B cell (primary cell): ENCODE results near the gene RRM2. TPM values are rescaled to one million over a fixed set of nuclear protein-coding genes. Genes with fewer than 3 reads are reported as not detected.

Experiments used
- ATAC-seq: fragments of 200-7000 bp; cut with Tn5 transposase; one replicate; pipeline ENCODE4 v1.10.0; 2021; ENCODE audit warnings: low read depth, mild to moderate bottlenecking, moderate number of reproducible peaks, moderate library complexity
- CTCF ChIA-PET: fragments of 350-600 bp; sonication (Branson Sonifier 250); formaldehyde crosslinking; loops from one replicate; lab custom pipeline; 2021; ENCODE audit warnings: antibody characterized with exemption, inconsistent platforms; lab: Charles Lee
- POLR2A ChIA-PET: fragments of 350-600 bp; sonication (Branson Sonifier 250); formaldehyde crosslinking; loops from one replicate; lab custom pipeline; 2021; ENCODE audit warnings: antibody characterized with exemption; lab: Charles Lee
- DNase-seq: peaks from one replicate; pipeline ENCODE4 v3.0.0; 2013
- H2AFZ ChIP-seq: 2 replicates; pipeline ENCODE4 v1.6.1; 2012; ENCODE audit warnings: mild to moderate bottlenecking, low read depth, low read length; ENCODE audit not compliant: insufficient read depth, poor library complexity, severe bottlenecking
- H3K27ac ChIP-seq, 2 donors: 1 replicate in 1 of 2; 2 replicates in 1 of 2; pipeline ENCODE4 v1.5.1; 2012 to 2013; ENCODE audit warnings: low read length in 2 of 2, mild to moderate bottlenecking in 2 of 2, moderate library complexity in 1 of 2
- H3K27me3 ChIP-seq, 4 experiments: fragments of 200-600 bp in 1 of 4; sonication (generic) in 1 of 4; replicated peaks in 1 of 4; 1 replicate in 2 of 4; 2 replicates in 2 of 4; pipeline versions ENCODE4 v1.6.1 to v1.7.0; 2013 to 2016; ENCODE audit warnings: low read length in 3 of 4, mild to moderate bottlenecking in 2 of 4, mixed read lengths in 1 of 4, moderate library complexity in 1 of 4; ENCODE audit not compliant: insufficient read depth in 4 of 4, control insufficient read depth in 3 of 4; ENCODE audit errors: control extremely low read depth in 1 of 4
- H3K36me3 ChIP-seq, 2 experiments: replicated peaks in 1 of 2; 1 replicate in 1 of 2; 2 replicates in 1 of 2; pipeline versions ENCODE4 v1.6.1 to v1.7.1; 2013; ENCODE audit warnings: low read length in 1 of 2; ENCODE audit not compliant: insufficient read depth in 2 of 2, control insufficient read depth in 1 of 2; ENCODE audit errors: control extremely low read depth in 1 of 2, extremely low read depth in 1 of 2
- H3K4me1 ChIP-seq, 2 donors: fragments of 200-600 bp in 1 of 2; sonication (generic) in 1 of 2; 1 replicate in 1 of 2; 2 replicates in 1 of 2; pipeline versions ENCODE4 v1.5.1 to v1.6.1; 2013 to 2017; ENCODE audit warnings: low read length in 2 of 2; ENCODE audit not compliant: control insufficient read depth in 2 of 2, insufficient read depth in 2 of 2
- H3K4me2 ChIP-seq: replicated peaks from 2 replicates; pipeline ENCODE3; 2012; ENCODE audit warnings: mild to moderate bottlenecking, low read depth, low read length; ENCODE audit not compliant: poor library complexity, severe bottlenecking
- H3K4me3 ChIP-seq, 5 experiments: fragments of 200-600 bp in 1 of 5; sonication (generic) in 1 of 5; 1 replicate in 3 of 5; 2 replicates in 2 of 5; pipeline versions ENCODE4 v1.5.1 to v1.7.0; 2011 to 2016; ENCODE audit warnings: low read length in 4 of 5, mild to moderate bottlenecking in 4 of 5, low read depth in 2 of 5, control low read depth in 1 of 5, moderate library complexity in 1 of 5; ENCODE audit not compliant: insufficient read depth in 1 of 5; ENCODE audit errors: control extremely low read depth in 1 of 5, extremely low read depth in 1 of 5
- H3K79me2 ChIP-seq: fragments of 200-600 bp; sonication (generic); one replicate; pipeline ENCODE4 v1.6.0; 2016; ENCODE audit warnings: low read length; ENCODE audit not compliant: control insufficient read depth, insufficient read depth
- H3K9ac ChIP-seq: fragments of 200-600 bp; sonication (generic); 2 replicates; pipeline ENCODE4 v1.6.1; 2017; ENCODE audit warnings: mild to moderate bottlenecking, low read length, moderate library complexity
- H3K9me3 ChIP-seq, 3 donors: one replicate each; pipeline versions ENCODE4 v1.6.1 to v1.7.1; 2013; ENCODE audit warnings: low read length in 2 of 3; ENCODE audit not compliant: control insufficient read depth in 2 of 3, insufficient read depth in 1 of 3; ENCODE audit errors: control extremely low read depth in 1 of 3
- H4K20me1 ChIP-seq: 2 replicates; pipeline ENCODE4 v1.6.0; 2012; ENCODE audit warnings: mild to moderate bottlenecking, low read length; ENCODE audit not compliant: insufficient read depth, control insufficient read depth, poor library complexity, severe bottlenecking
- H3K27ac Mint-ChIP-seq: one replicate; pipeline ENCODE4 v1.8.0; 2021; ENCODE audit warnings: mixed read lengths
- H3K27me3 Mint-ChIP-seq: one replicate; pipeline ENCODE4 v1.8.0; 2021; ENCODE audit warnings: mixed read lengths
- H3K4me1 Mint-ChIP-seq: one replicate; pipeline ENCODE4 v1.8.0; 2021; ENCODE audit warnings: mixed read lengths
- H3K4me3 Mint-ChIP-seq: one replicate; pipeline ENCODE4 v1.8.0; 2021; ENCODE audit warnings: mixed read lengths
- H3K9me3 Mint-ChIP-seq: one replicate; pipeline ENCODE4 v1.8.0; 2022; ENCODE audit warnings: mixed read lengths; ENCODE audit not compliant: insufficient read depth
- CTCF ChIP-seq: fragments of 200-600 bp; IDR thresholded peaks from one replicate; pipeline ENCODE4 v1.8.0; 2022; ENCODE audit warnings: antibody characterized with exemption, mild to moderate bottlenecking
- EZH2 ChIP-seq: IDR thresholded peaks from 2 replicates; pipeline ENCODE4 v1.6.1; 2012; ENCODE audit warnings: borderline replicate concordance, low read depth, mild to moderate bottlenecking, moderate library complexity, low read length; ENCODE audit not compliant: insufficient read depth, poor library complexity, severe bottlenecking
- WGBS: methylation state at CpG from one replicate; pipeline ENCODE4 v1.1.5; 2013; ENCODE audit warnings: missing lambda C conversion rate; ENCODE audit not compliant: insufficient coverage; 5-methylcytosine and 5-hydroxymethylcytosine counted together
- intact Hi-C: fragments of 100-400 bp; cut with micrococcal nuclease; formaldehyde crosslinking; loops from one replicate; pipeline ENCODE4 v1.10.0; 2022
- polyA plus RNA-seq: library from polyadenylated mRNA; depleted of rRNA; stranded (reverse); fragments of >200 nt; gene quantifications from 2 replicates; pipeline ENCODE4 v1.2.3, GENCODE V29; 2012
- total RNA-seq, 2 donors: library from RNA; stranded (reverse); fragments of 120-200 nt in 1 of 2; gene quantifications; 1 replicate in 1 of 2; 2 replicates in 1 of 2; pipeline versions ENCODE4 v1.2.3 to v1.2.4, GENCODE V29; 2013 to 2022

Gene RRM2
- total and polyA plus RNA-seq, 2 donors (not counting 1 experiment from before 2014, with no cell fraction given), result 1.2 to 3.3 TPM

- no peak for TF ChIP-seq EZH2
- no peak for TF ChIP-seq CTCF
- Histone ChIP-seq H3K4me3 (no peak overlapping the region), H3K4me2 (no peak overlapping the region), H3K79me2 (no peaks in the 10 kb centered on the region), H4K20me1 (no peaks in the 10 kb centered on the region), H3K4me1 (no peaks in the 10 kb centered on the region), H3K9me3 (peaks cover 0 to 16% (median 0%) of the 10 kb centered on the region in 3 donors), H3K9ac (no peak overlapping the region), H3K27me3 (no peaks in the 10 kb centered on the region), H3K36me3 (no peaks in the 10 kb centered on the region), H2AFZ (no peak overlapping the region), H3K27ac (no peak overlapping the region)
- Mint-ChIP-seq H3K4me3 (no peak overlapping the region), H3K9me3 (no peaks in the 10 kb centered on the region), H3K27me3 (no peaks in the 10 kb centered on the region), H3K4me1 (no peaks in the 10 kb centered on the region), H3K27ac (no peak overlapping the region)
- intact Hi-C loops, result no loop called here
- POLR2A ChIA-PET, result interaction anchor here (0.6 kb wide), 1 partner anchor 432 kb away, joined by 3 read pairs; no protein-coding TSS in a partner anchor
- ATAC-seq, result no peak
- CTCF ChIA-PET, result interaction anchor here (3.2 kb wide), 1 partner anchor 36 kb away, joined by 10 read pairs; no protein-coding TSS in a partner anchor
- DNase-seq, result no peak
Observed at GRCh38 chr2:10109311-10109710, 13.2 kb upstream of the RRM2 start.

- Histone ChIP-seq H3K9ac (no peak overlapping the region), H2AFZ (no peak overlapping the region), H3K36me3 (no peaks in the 10 kb centered on the region), H3K27me3 (peaks cover 0 to 13% (median 6%) of the 10 kb centered on the region in 4 experiments), H3K27ac (no peak overlapping the region), H3K9me3 (peaks cover 0 to 3% (median 0%) of the 10 kb centered on the region in 3 donors), H3K4me1 (peaks cover 29 to 32% of the 10 kb centered on the region in 2 donors), H3K4me2 (no peak overlapping the region), H3K79me2 (peaks cover 15% of the 10 kb centered on the region), H4K20me1 (peaks cover 6% of the 10 kb centered on the region), H3K4me3 (no peak overlapping the region)
- Mint-ChIP-seq H3K4me1 (peaks cover 30% of the 10 kb centered on the region), H3K27me3 (peaks cover 9% of the 10 kb centered on the region), H3K27ac (no peak overlapping the region), H3K4me3 (no peak overlapping the region), H3K9me3 (no peaks in the 10 kb centered on the region)
- no peak for DNase-seq
- POLR2A ChIA-PET, result no interaction called here
- 100% methylated on average over 1 of the region's 3 CpGs for WGBS
- CTCF ChIA-PET, result interaction anchor here (1.3 to 2.7 kb wide), 4 partner anchors 22 to 316 kb away, joined by 3 to 19 read pairs (median 5); no protein-coding TSS in a partner anchor
- TF ChIP-seq CTCF, result no peak
- no peak for ATAC-seq
- intact Hi-C loops, result no loop called here
Observed at GRCh38 chr2:10119027-10119325, 3.6 kb upstream of the RRM2 start.
